Loucy (cell line): Measurements from ENCODE around the gene SLC17A2.

ENCODE experiments used
- H2AFZ ChIP-seq: fragments of 200-600 bp; sonication (generic); 2 replicates; pipeline ENCODE4 v1.6.0; 2016; ENCODE audit warnings: antibody characterized with exemption, mild to moderate bottlenecking, low read length, moderate library complexity
- H3F3A ChIP-seq: fragments of 200-600 bp; 2 replicates; pipeline ENCODE4 v1.6.0; 2016; ENCODE audit warnings: antibody characterized with exemption, low read depth, mild to moderate bottlenecking
- H3K27me3 ChIP-seq: fragments of 200-600 bp; sonication (generic); 2 replicates; pipeline ENCODE4 v1.6.1; 2014; ENCODE audit warnings: low read length, mild to moderate bottlenecking; ENCODE audit not compliant: insufficient read depth, poor library complexity, severe bottlenecking
- H3K36me3 ChIP-seq: fragments of 200-600 bp; sonication (generic); 2 replicates; pipeline ENCODE4 v1.6.1; 2016; ENCODE audit warnings: low read length; ENCODE audit not compliant: insufficient read depth
- H3K4me1 ChIP-seq: fragments of 200-600 bp; sonication (generic); 2 replicates; pipeline ENCODE4 v1.5.1; 2014; ENCODE audit warnings: low read length, mild to moderate bottlenecking; ENCODE audit not compliant: insufficient read depth, poor library complexity, severe bottlenecking
- H3K4me2 ChIP-seq: fragments of 200-600 bp; sonication (generic); 2 replicates; pipeline ENCODE4 v1.6.0; 2014; ENCODE audit warnings: antibody characterized with exemption, low read length, low read depth, mild to moderate bottlenecking; ENCODE audit not compliant: poor library complexity, severe bottlenecking
- H3K4me3 ChIP-seq: fragments of 200-600 bp; sonication (generic); 2 replicates; pipeline ENCODE4 v1.5.1; 2014; ENCODE audit warnings: low read length, mild to moderate bottlenecking, mixed read lengths; ENCODE audit not compliant: poor library complexity, severe bottlenecking
- H3K79me2 ChIP-seq: fragments of 200-600 bp; sonication (generic); 2 replicates; pipeline ENCODE4 v1.6.1; 2014; ENCODE audit warnings: low read length; ENCODE audit not compliant: insufficient read depth
- H3K9ac ChIP-seq: fragments of 200-600 bp; sonication (generic); 2 replicates; pipeline ENCODE4 v1.6.0; 2014; ENCODE audit warnings: mild to moderate bottlenecking, low read depth, low read length, moderate library complexity; ENCODE audit not compliant: poor library complexity, severe bottlenecking
- H3K9me2 ChIP-seq: fragments of 200-600 bp; sonication (generic); replicated peaks from 2 replicates; pipeline ENCODE4 v1.6.1; 2016; ENCODE audit warnings: low read depth, low read length, mixed read lengths
- H3K9me3 ChIP-seq: fragments of 200-600 bp; sonication (generic); 2 replicates; pipeline ENCODE4 v1.6.1; 2014; ENCODE audit warnings: mild to moderate bottlenecking, antibody characterized with exemption, low read length, low read depth; ENCODE audit not compliant: insufficient read depth
- H4K20me1 ChIP-seq: fragments of 200-600 bp; sonication (generic); 2 replicates; pipeline ENCODE4 v1.6.0; 2014; ENCODE audit warnings: antibody characterized with exemption, low read length, mild to moderate bottlenecking; ENCODE audit not compliant: insufficient read depth, poor library complexity, severe bottlenecking
- CTCF ChIP-seq: fragments of 200-600 bp; sonication (generic); conservative IDR thresholded peaks from 2 replicates; pipeline ENCODE4 v1.5.1; 2014; ENCODE audit warnings: mild to moderate bottlenecking, antibody characterized with exemption, low read length
- EZH2phosphoT487 ChIP-seq: fragments of 200-600 bp; IDR thresholded peaks from 2 replicates; pipeline ENCODE4 v1.6.1; 2018; ENCODE audit warnings: antibody characterized with exemption, mild to moderate bottlenecking, moderate library complexity, borderline replicate concordance

Gene SLC17A2

DNA sequence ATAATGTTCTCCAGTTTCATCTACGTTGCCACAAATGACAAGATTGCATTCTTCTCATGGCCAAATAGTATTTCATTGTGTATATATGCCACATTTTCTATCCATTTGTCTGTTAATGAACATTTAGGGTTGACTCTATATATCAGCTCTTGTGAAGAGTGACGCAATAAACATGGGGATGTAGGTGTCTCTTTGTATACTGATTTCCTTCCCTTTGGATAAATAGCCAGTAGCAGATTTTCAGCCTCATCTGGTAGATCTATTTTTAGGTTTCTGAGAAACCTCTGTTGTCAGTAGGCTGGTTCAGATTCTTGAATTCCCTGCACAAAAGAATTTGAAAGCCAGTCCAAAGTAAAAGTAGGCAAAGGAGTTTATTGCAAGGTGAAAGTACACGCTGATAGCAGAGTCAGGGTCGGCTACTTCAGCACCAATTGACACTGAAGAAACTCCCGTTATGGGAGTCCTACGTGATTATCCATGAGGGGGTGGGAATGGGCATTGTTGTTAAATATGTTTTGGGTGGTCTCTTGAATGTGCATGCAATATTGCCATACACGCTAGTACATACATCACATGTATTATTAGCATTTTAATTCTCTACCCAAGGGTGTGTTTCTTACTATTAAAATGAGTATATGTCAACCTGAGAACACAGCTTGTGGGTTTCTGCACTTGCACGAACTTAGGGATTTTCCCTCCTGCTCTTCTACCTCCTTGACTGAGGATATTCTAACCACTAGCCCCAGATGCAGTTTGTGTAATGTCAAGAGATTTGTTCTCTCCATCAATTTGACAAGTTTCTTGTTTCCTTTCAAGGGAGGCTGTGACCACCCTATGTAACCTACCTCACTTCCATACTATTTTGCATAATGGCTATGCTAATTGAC is 14.4 kb upstream of the SLC17A2 start:
- Histone ChIP-seq H3K9ac (no peak overlapping the region), H3K36me3 (no peaks in the 10 kb centered on the region), H4K20me1 (no peaks in the 10 kb centered on the region), H3K4me1 (peaks cover 3% of the 10 kb centered on the region), H3K4me2 (no peak overlapping the region), H3K79me2 (no peaks in the 10 kb centered on the region), H3K9me2 (no peaks in the 10 kb centered on the region), H3K27me3 (no peaks in the 10 kb centered on the region), H3K9me3 (no peaks in the 10 kb centered on the region; the same call in none of the 2 replicates), H3F3A (no peaks in the 10 kb centered on the region), H2AFZ (no peak overlapping the region), H3K4me3 (no peak overlapping the region)
- no peak for TF ChIP-seq EZH2phosphoT487
- TF ChIP-seq CTCF, result no peak

DNA sequence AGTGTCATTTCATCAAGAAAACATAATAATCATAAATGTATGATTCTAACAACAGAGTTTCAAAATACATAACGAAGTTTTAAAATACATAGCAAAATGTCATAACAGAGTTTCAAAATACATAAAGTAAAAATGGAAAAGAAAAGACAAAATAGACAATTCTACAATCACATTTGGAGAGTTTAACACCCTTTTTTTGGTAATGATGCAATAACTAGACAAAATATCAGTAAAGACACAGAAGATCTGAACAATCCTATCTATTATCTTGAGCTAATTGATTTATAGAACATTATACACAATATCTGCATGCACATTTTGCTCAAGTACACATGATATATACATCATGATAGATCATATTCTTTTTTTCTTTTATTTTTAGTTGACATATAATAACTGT is 13.4 kb upstream of the SLC17A2 start:
- Histone ChIP-seq H3K9me3 (no peaks in the 10 kb centered on the region; the same call in none of the 2 replicates), H3K4me1 (peaks cover 3% of the 10 kb centered on the region), H3K9ac (no peak overlapping the region), H2AFZ (no peak overlapping the region), H3K4me3 (no peak overlapping the region), H4K20me1 (no peaks in the 10 kb centered on the region), H3F3A (no peaks in the 10 kb centered on the region), H3K36me3 (no peaks in the 10 kb centered on the region), H3K4me2 (no peak overlapping the region), H3K79me2 (no peaks in the 10 kb centered on the region), H3K27me3 (no peaks in the 10 kb centered on the region), H3K9me2 (no peaks in the 10 kb centered on the region)
- TF ChIP-seq CTCF (no peak), EZH2phosphoT487 (no peak)

DNA sequence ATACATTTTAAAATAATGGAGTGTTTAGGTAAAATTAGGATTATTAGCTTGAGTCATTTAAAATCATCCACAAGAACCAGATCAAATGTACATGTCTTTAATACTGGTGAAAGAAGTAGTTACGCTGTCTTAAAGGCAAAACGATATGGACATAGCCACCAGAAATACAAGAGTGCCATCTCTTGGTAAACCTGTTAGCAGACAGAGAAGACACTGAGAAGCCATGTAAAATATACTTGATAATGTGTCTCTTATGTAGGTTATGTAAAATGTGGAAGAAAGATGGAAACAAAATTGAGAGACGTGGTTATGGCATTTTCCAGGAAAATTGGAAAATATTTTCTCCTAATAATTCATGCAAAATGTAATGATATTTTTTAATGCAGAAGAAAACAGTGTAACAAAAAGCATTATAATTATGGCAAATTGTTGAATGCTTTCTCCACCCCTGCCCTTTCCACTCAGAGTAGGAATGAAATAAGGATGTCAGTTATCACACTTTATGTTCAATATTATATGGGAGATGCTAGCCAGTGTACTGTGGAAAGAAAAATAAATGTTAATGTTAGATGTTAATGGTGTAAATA is 12.2 kb upstream of the SLC17A2 start:
- Histone ChIP-seq H3K4me2 (no peak overlapping the region), H2AFZ (no peak overlapping the region), H4K20me1 (no peaks in the 10 kb centered on the region), H3K9ac (no peak overlapping the region), H3K36me3 (no peaks in the 10 kb centered on the region), H3K79me2 (no peaks in the 10 kb centered on the region), H3F3A (no peaks in the 10 kb centered on the region), H3K9me2 (no peaks in the 10 kb centered on the region), H3K4me3 (no peak overlapping the region), H3K9me3 (no peaks in the 10 kb centered on the region; the same call in none of the 2 replicates), H3K4me1 (peaks cover 3% of the 10 kb centered on the region), H3K27me3 (no peaks in the 10 kb centered on the region)
- no peak for TF ChIP-seq EZH2phosphoT487
- peak; percentile 91 for TF ChIP-seq CTCF
